ENCODE data around the gene DGKE.

The DGKE gene

GRCh38 chr17:56867948-56868376 lies 34.0 kb downstream of the DGKE start:
- no peak for DNase-seq (ENCODE audit: low spot score)
- no peak for TF ChIP-seq CTCF (IDR thresholded peaks at IDR 0.05; ENCODE audit: extremely low read depth, missing control alignments)

DNA sequence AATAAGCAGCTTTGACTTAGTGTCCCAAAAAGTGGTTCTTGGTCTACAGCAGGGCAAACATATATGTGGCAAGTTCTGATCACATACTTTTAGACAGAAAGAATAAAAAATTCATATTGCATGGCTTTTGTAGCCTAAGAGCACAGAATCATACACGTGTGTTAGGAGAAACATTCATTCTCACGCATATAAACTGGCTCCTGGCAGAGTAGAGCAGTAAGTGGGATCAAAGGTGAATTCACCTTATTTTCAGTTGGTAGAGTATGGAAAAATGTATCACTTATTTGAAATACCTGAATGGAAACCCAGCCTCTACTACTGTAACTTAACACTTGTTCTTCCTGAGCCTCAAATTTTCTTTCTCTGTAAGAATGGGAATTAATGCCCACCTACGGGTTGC lies 34.8 kb downstream of the DGKE start:
- TF ChIP-seq CTCF (IDR thresholded peaks at IDR 0.05; ENCODE audit: extremely low read depth, missing control alignments): no peak
- DNase-seq (ENCODE audit: low spot score): no peak

DNA sequence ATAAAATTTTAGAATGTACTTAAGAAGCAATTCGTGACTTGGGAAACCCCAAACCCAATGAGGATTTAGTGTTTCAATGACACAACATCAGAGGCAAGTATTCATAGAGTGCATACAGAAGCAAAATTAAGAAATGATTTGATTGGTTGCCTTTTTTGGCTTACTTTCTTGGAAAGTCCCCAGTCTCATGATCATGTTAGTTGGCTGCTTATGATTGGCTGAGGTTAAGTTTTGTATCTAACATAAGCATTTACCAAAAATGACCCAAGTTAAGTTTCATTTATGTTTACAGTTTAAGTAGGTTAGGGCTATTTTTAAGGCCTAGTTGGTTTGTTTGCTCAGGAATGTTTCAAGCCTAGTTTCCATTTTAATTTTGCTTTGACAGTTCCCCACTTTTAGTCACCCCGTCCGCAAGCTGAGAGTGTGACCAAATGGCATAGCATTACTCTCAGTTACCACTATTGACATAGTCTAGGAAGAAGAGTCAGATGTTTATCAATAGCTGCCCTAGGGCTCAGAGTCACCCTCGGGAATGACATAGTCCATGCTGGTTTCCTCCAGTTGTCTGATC lies 36.2 kb downstream of the DGKE start:
- no peak for TF ChIP-seq CTCF (IDR thresholded peaks at IDR 0.05; ENCODE audit: extremely low read depth, missing control alignments)
- peak; percentile 51 for DNase-seq (ENCODE audit: low spot score)

GRCh38 chr17:56876766-56877179 lies 42.8 kb downstream of the DGKE start:
- no peak for TF ChIP-seq CTCF (IDR thresholded peaks at IDR 0.05; ENCODE audit: extremely low read depth, missing control alignments)
- no peak for DNase-seq (ENCODE audit: low spot score)

- no peak for DNase-seq (ENCODE audit: low spot score)
- no peak for TF ChIP-seq CTCF (IDR thresholded peaks at IDR 0.05; ENCODE audit: extremely low read depth, missing control alignments)
Measured at GRCh38 chr17:56879280-56879679, 45.3 kb downstream of the DGKE start.

- no peak for TF ChIP-seq CTCF (IDR thresholded peaks at IDR 0.05; ENCODE audit: extremely low read depth, missing control alignments)
- no peak for DNase-seq (ENCODE audit: low spot score)
Measured at GRCh38 chr17:56880133-56880532, 46.2 kb downstream of the DGKE start.

DNA sequence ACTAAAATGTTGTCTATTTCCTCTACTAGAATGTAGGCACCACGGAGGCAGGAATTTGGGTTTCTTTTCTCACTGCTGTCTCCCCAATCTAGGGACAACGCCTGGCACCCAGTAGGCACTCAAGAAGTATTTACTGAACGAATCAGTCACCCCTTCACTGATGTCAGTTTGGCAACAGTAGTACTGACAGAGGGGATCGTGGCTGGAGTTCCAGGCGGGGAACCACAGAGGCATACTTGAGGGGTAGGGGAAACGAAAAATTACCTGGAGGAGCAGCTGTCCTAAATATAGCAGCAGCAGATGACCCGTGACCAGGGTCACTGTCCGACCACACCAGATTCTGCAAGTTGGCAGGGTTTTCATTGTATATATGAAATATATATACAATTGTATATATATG lies 46.6 kb downstream of the DGKE start:
- TF ChIP-seq CTCF (IDR thresholded peaks at IDR 0.05; ENCODE audit: extremely low read depth, missing control alignments): no peak
- DNase-seq (ENCODE audit: low spot score): no peak
